Fibroblast of gingiva (primary cell): ENCODE results near the gene LACC1.

Experiments used
- DNase-seq: peaks from one replicate; pipeline ENCODE4 v3.0.0-alpha.2; 2011; ENCODE audit warnings: low read depth

LACC1 gene

GRCh38 chr13:43879755-43880181 lies at the start of gene LACC1:
TSS of gene LACC1 (plus strand) at chr13:43879904. CDS start at chr13:43880986, 1,082 bp downstream.
- DNase-seq, result no peak

GRCh38 chr13:43830497-43830881 lies 49.2 kb upstream of the LACC1 start:
- peak; percentile 87 for DNase-seq

GRCh38 chr13:43831088-43831487 lies 48.6 kb upstream of the LACC1 start:
- DNase-seq, result peak; percentile 17

GRCh38 chr13:43835701-43836100 lies 44.0 kb upstream of the LACC1 start:
- DNase-seq, result no peak

- peak; percentile 14 for DNase-seq
These were observed 40.8 kb upstream of the LACC1 start for GRCh38 chr13:43838909-43839308.

- peak; percentile 77 for DNase-seq
These were observed 33.1 kb upstream of the LACC1 start for GRCh38 chr13:43846496-43847158.

GRCh38 chr13:43848001-43848649 lies 31.6 kb upstream of the LACC1 start:
- DNase-seq, result peak; percentile 87

GRCh38 chr13:43850873-43851272 lies 28.8 kb upstream of the LACC1 start:
- no peak for DNase-seq

- DNase-seq, result no peak
These were observed 26.7 kb upstream of the LACC1 start for GRCh38 chr13:43852923-43853404.

- no peak for DNase-seq
These were observed 17.8 kb upstream of the LACC1 start for GRCh38 chr13:43861863-43862262.

- no peak for DNase-seq
These were observed 14.8 kb upstream of the LACC1 start for GRCh38 chr13:43864921-43865320.

GRCh38 chr13:43865892-43866291 lies 13.8 kb upstream of the LACC1 start:
- DNase-seq, result peak; percentile 87

GRCh38 chr13:43872181-43872580 lies 7.5 kb upstream of the LACC1 start:
- DNase-seq, result no peak

- peak; percentile 24 for DNase-seq
These were observed 5.1 kb upstream of the LACC1 start for GRCh38 chr13:43874504-43875092.

- no peak for DNase-seq
These were observed 3.3 kb upstream of the LACC1 start for GRCh38 chr13:43876366-43876765.

- DNase-seq, result no peak
These were observed 2.4 kb upstream of the LACC1 start for GRCh38 chr13:43877326-43877725.

GRCh38 chr13:43877766-43878165 lies 1.9 kb upstream of the LACC1 start:
- DNase-seq, result no peak

GRCh38 chr13:43878892-43879754 lies 581 bp upstream of the LACC1 start, which contains the start of gene CCDC122:
TSS of gene CCDC122 (minus strand) at chr13:43879740. CDS start at chr13:43869376, 10,364 bp downstream.
- DNase-seq, result peak; percentile 86

- DNase-seq, result no peak
These were observed 631 bp downstream of the LACC1 start for GRCh38 chr13:43880214-43880855.

GRCh38 chr13:43880926-43881325 lies 1.2 kb downstream of the LACC1 start:
- DNase-seq, result peak; percentile 65

- no peak for DNase-seq
These were observed 1.9 kb downstream of the LACC1 start for GRCh38 chr13:43881580-43881979.

GRCh38 chr13:43883631-43884030 lies 3.9 kb downstream of the LACC1 start:
- DNase-seq, result no peak
